Activated CD8-positive, alpha-beta T cell treated with anti-CD3 and anti-CD28 coated beads, Interleukin-2, amount 10 ng/mL, durations not matched to agents 7 days and 5 days (primary cell): ENCODE data around the gene KRTAP10-9. TPM values are rescaled to one million over a fixed set of nuclear protein-coding genes. Genes with fewer than 3 reads are reported as not detected.

Experiments
- ATAC-seq: fragments of 150-1000 bp; cut with Tn5 transposase; one replicate; pipeline ENCODE4 v1.10.0; 2021; ENCODE audit warnings: moderate library complexity
- CTCF ChIA-PET: fragments of 350-600 bp; sonication (Branson Sonifier 250); formaldehyde crosslinking; loops from one replicate; lab custom pipeline; 2021; ENCODE audit warnings: antibody characterized with exemption; lab: Charles Lee
- POLR2A ChIA-PET: fragments of 350-600 bp; sonication (Branson Sonifier 250); formaldehyde crosslinking; loops from one replicate; lab custom pipeline; 2021; ENCODE audit warnings: antibody characterized with exemption; lab: Charles Lee
- DNase-seq: peaks from one replicate; pipeline ENCODE4 v3.0.0-alpha.2; 2020
- H3K27ac Mint-ChIP-seq: one replicate; pipeline ENCODE4 v1.8.0; 2021; ENCODE audit warnings: mild to moderate bottlenecking, mixed read lengths
- H3K27me3 Mint-ChIP-seq: one replicate; pipeline ENCODE4 v1.8.0; 2021; ENCODE audit warnings: low read depth, mixed read lengths
- H3K36me3 Mint-ChIP-seq: one replicate; pipeline ENCODE4 v1.8.0; 2021; ENCODE audit warnings: low read depth, mixed read lengths
- H3K4me1 Mint-ChIP-seq: one replicate; pipeline ENCODE4 v1.8.0; 2021; ENCODE audit warnings: low read depth, mixed read lengths
- H3K4me3 Mint-ChIP-seq: one replicate; pipeline ENCODE4 v1.8.0; 2021; ENCODE audit warnings: mild to moderate bottlenecking, mixed read lengths
- H3K9me3 Mint-ChIP-seq: one replicate; pipeline ENCODE4 v1.8.0; 2022; ENCODE audit warnings: mixed read lengths; ENCODE audit not compliant: insufficient read depth
- total RNA-seq, 2 experiments: library from RNA; stranded (reverse); gene quantifications; one replicate each; pipeline ENCODE4 v1.2.3, GENCODE V29; 2021

The KRTAP10-9 gene
- total RNA-seq, 2 experiments from 2014 or later, result not detected

- ChIA-PET POLR2A (no interaction called here), CTCF (no interaction called here)
- Mint-ChIP-seq H3K4me3 (no peak overlapping the region), H3K27me3 (peaks cover 4% of the 10 kb centered on the region), H3K27ac (no peak overlapping the region), H3K4me1 (peaks cover 6% of the 10 kb centered on the region), H3K9me3 (peaks cover 22% of the 10 kb centered on the region), H3K36me3 (peaks cover 3% of the 10 kb centered on the region)
- DNase-seq, result no peak
- no peak for ATAC-seq
Observed at GRCh38 chr21:44611551-44611950, 15.3 kb upstream of the KRTAP10-9 start.

GRCh38 chr21:44612029-44612486 is 14.8 kb upstream of the KRTAP10-9 start, which contains the start of gene KRTAP10-8:
Gene KRTAP10-8, plus strand, starts transcription at chr21:44612079. Its CDS starts 22 bp downstream, at chr21:44612101.
- H3K4me1 Mint-ChIP-seq, result peaks cover 9% of the 10 kb centered on the region
- no peak within 1 kb of the TSS for H3K27ac Mint-ChIP-seq
- H3K4me3 Mint-ChIP-seq, result no peak within 1 kb of the TSS
- H3K36me3 Mint-ChIP-seq, result peaks cover 3% of the 10 kb centered on the region
- H3K27me3 Mint-ChIP-seq, result peaks cover 2% of the 10 kb centered on the region
- ChIA-PET POLR2A (no interaction called here), CTCF (no interaction called here)
- peaks cover 22% of the 10 kb centered on the region for H3K9me3 Mint-ChIP-seq
- no peak for DNase-seq
- ATAC-seq, result no peak

GRCh38 chr21:44612669-44613229 is 14.1 kb upstream of the KRTAP10-9 start:
- no peak for DNase-seq
- Mint-ChIP-seq H3K27ac (no peak overlapping the region), H3K4me1 (peaks cover 12% of the 10 kb centered on the region), H3K9me3 (peaks cover 22% of the 10 kb centered on the region), H3K4me3 (no peak overlapping the region), H3K36me3 (peaks cover 3% of the 10 kb centered on the region), H3K27me3 (peaks cover 1% of the 10 kb centered on the region)
- CTCF ChIA-PET, result no interaction called here
- POLR2A ChIA-PET, result no interaction called here
- no peak for ATAC-seq

GRCh38 chr21:44613386-44614155 is 13.3 kb upstream of the KRTAP10-9 start:
- Mint-ChIP-seq H3K27ac (no peak overlapping the region), H3K27me3 (no peaks in the 10 kb centered on the region), H3K4me3 (no peak overlapping the region), H3K9me3 (peaks cover 27% of the 10 kb centered on the region), H3K4me1 (peaks cover 19% of the 10 kb centered on the region), H3K36me3 (peaks cover 8% of the 10 kb centered on the region)
- no peak for ATAC-seq
- POLR2A ChIA-PET, result no interaction called here
- CTCF ChIA-PET, result no interaction called here
- DNase-seq, result no peak

GRCh38 chr21:44614161-44614631 is 12.7 kb upstream of the KRTAP10-9 start:
- Mint-ChIP-seq H3K27ac (no peak overlapping the region), H3K9me3 (peaks cover 32% of the 10 kb centered on the region), H3K36me3 (peaks cover 15% of the 10 kb centered on the region), H3K4me3 (no peak overlapping the region), H3K27me3 (no peaks in the 10 kb centered on the region), H3K4me1 (peaks cover 26% of the 10 kb centered on the region)
- ATAC-seq (no peak), DNase-seq (no peak)
- ChIA-PET POLR2A (no interaction called here), CTCF (no interaction called here)

GRCh38 chr21:44614961-44615391 is 11.9 kb upstream of the KRTAP10-9 start:
- ChIA-PET CTCF (no interaction called here), POLR2A (no interaction called here)
- H3K4me3 Mint-ChIP-seq, result no peak overlapping the region
- no peaks in the 10 kb centered on the region for H3K27me3 Mint-ChIP-seq
- H3K27ac Mint-ChIP-seq, result no peak overlapping the region
- peaks cover 32% of the 10 kb centered on the region for H3K9me3 Mint-ChIP-seq
- no peak for ATAC-seq
- peaks cover 33% of the 10 kb centered on the region for H3K4me1 Mint-ChIP-seq
- DNase-seq, result no peak
- peaks cover 20% of the 10 kb centered on the region for H3K36me3 Mint-ChIP-seq

- Mint-ChIP-seq H3K36me3 (peaks cover 22% of the 10 kb centered on the region), H3K4me1 (peaks cover 33% of the 10 kb centered on the region), H3K27me3 (no peaks in the 10 kb centered on the region), H3K27ac (no peak overlapping the region), H3K4me3 (no peak overlapping the region), H3K9me3 (peaks cover 32% of the 10 kb centered on the region)
- no peak for DNase-seq
- no peak for ATAC-seq
- ChIA-PET POLR2A (no interaction called here), CTCF (no interaction called here)
Observed at GRCh38 chr21:44615466-44615865, 11.4 kb upstream of the KRTAP10-9 start.

- POLR2A ChIA-PET, result no interaction called here
- ATAC-seq, result no peak
Observed at GRCh38 chr21:44615911-44616590, 10.8 kb upstream of the KRTAP10-9 start.

GRCh38 chr21:44616591-44616926 is 10.3 kb upstream of the KRTAP10-9 start:
- no peak overlapping the region for H3K27ac Mint-ChIP-seq
- H3K36me3 Mint-ChIP-seq, result peaks cover 28% of the 10 kb centered on the region
- H3K4me1 Mint-ChIP-seq, result peaks cover 33% of the 10 kb centered on the region
- H3K9me3 Mint-ChIP-seq, result peaks cover 28% of the 10 kb centered on the region
- ATAC-seq, result no peak
- POLR2A ChIA-PET, result no interaction called here
- no peak overlapping the region for H3K4me3 Mint-ChIP-seq
- H3K27me3 Mint-ChIP-seq, result no peaks in the 10 kb centered on the region
- CTCF ChIA-PET, result no interaction called here
- no peak for DNase-seq

More at GRCh38 chr21:44615911-44616590, 10.8 kb upstream of the KRTAP10-9 start:
- DNase-seq, result no peak
- Mint-ChIP-seq H3K36me3 (peaks cover 28% of the 10 kb centered on the region), H3K4me1 (peaks cover 33% of the 10 kb centered on the region), H3K4me3 (no peak overlapping the region), H3K27me3 (no peaks in the 10 kb centered on the region), H3K9me3 (peaks cover 32% of the 10 kb centered on the region), H3K27ac (no peak overlapping the region)
- CTCF ChIA-PET, result no interaction called here

GRCh38 chr21:44617071-44617501 is 9.8 kb upstream of the KRTAP10-9 start:
- CTCF ChIA-PET, result no interaction called here
- Mint-ChIP-seq H3K36me3 (peaks cover 28% of the 10 kb centered on the region), H3K27me3 (no peaks in the 10 kb centered on the region), H3K4me1 (peaks cover 33% of the 10 kb centered on the region), H3K27ac (no peak overlapping the region), H3K9me3 (peaks cover 28% of the 10 kb centered on the region), H3K4me3 (no peak overlapping the region)
- DNase-seq, result no peak
- POLR2A ChIA-PET, result no interaction called here
- ATAC-seq, result no peak

GRCh38 chr21:44618504-44618903 is 8.4 kb upstream of the KRTAP10-9 start:
- Mint-ChIP-seq H3K4me1 (peaks cover 33% of the 10 kb centered on the region), H3K9me3 (peaks cover 39% of the 10 kb centered on the region), H3K36me3 (peaks cover 30% of the 10 kb centered on the region), H3K27me3 (no peaks in the 10 kb centered on the region), H3K27ac (peak overlapping the region; percentile 89), H3K4me3 (peak overlapping the region; percentile 45)
- no peak for DNase-seq
- ChIA-PET POLR2A (interaction anchor here (0.8 to 1.2 kb wide), 2 partner anchors 33 to 35 kb away, joined by 3 to 4 read pairs; no protein-coding TSS in a partner anchor), CTCF (interaction anchor here (0.8 to 2.1 kb wide), 6 partner anchors 9 to 175 kb away, joined by 3 to 7 read pairs (median 4); partner anchors contain the start of gene KRTAP12-3)
- ATAC-seq, result peak; percentile 29
